GM12891 (cell line): Measurements from ENCODE around the gene CMTM3.
"Not testable (repeated sequence)": the region's sequence is repeated elsewhere in the genome, so short reads cannot be mapped to it uniquely, and the experiment has no call there.

Source experiments
- POLR2A ChIP-seq: IDR thresholded peaks from 2 replicates; pipeline ENCODE4 v1.6.1; 2011; ENCODE audit warnings: low read depth, low read length, control low read depth
- POLR2AphosphoS5 ChIP-seq: IDR thresholded peaks from 2 replicates; pipeline ENCODE4 v1.6.1; 2011; ENCODE audit warnings: low read depth, low read length, control low read depth

GRCh38 chr16:66567270-66567669 lies 37.2 kb upstream of the CMTM3 start:
- not testable (repeated sequence) for TF ChIP-seq POLR2A, POLR2AphosphoS5
